Stimulated activated CD4-positive, alpha-beta T cell treated with anti-CD3 and anti-CD28 coated beads, Interleukin-15, amount 100 ng/mL, for 24 hours (primary cell): ENCODE measurements around the gene GPD1.
A peak's percentile ranks its signal among the peaks of the same experiment; 100 is the strongest.
"Not testable (repeated sequence)": the region's sequence is repeated elsewhere in the genome, so short reads cannot be mapped to it uniquely, and the experiment has no call there.

Experiments
- DNase-seq: peaks from one replicate; pipeline ENCODE4 v3.0.0-alpha.2; 2020

Gene GPD1

DNA sequence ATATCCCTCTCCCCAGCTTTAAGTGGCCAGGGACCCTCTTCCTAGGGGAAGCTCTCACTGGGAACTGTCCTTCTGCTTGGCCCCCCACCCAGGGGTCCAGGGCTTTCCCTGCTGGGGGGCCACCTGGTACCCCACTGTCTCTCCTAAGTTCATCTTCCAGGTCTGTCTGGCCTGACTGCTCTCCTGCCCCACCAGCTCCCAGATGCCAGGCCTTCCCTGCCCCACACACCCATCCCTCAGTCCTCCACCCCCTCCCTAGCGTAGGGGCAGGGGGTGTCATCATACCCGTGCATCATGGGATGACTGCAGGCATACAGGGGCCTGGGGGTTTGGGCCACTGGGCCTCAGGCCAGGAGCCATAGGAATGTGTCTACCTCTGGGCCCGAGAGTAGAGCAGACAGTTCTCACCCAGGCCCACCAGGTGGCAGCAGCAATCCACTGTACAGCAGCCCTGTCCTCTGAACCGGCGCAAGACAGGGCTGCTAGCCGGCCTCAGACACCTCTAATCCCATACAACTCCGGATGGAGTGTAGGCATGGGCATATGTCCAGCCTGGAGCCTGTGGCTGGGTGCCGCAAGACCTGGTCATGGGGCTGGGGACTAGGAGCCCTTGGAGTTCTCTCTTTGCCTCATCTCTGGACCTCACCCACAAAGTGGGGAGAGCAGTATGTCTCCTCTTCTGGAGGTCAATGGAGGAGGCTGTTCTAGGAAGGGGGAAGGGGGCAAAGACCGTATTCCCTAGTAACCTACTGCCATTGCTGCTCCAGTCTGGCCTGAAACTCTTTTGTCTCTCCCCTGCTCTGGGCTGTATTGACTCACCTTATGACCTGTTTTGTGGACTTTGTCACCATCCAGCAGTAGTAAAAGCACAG lies 28.6 kb upstream of the GPD1 start:
- peak; percentile 88 for DNase-seq

DNA sequence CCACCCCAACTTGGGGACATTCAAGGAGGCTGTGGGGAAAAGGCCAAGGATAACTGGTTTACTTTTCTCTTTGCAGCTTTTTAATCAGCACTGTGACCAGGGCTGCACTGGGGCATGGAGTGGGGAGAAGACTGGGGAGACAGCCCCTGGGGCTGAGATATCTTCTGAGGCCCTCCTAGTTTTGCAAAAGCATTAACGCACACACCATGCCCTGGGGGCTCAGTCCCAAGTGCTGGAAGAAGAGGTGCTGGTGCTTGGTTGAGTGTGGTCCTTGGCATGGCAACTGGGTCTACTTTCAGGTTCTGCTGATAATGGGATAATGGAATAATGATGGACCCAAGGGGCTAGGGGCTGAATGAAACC lies 28.0 kb upstream of the GPD1 start:
- no peak for DNase-seq

DNA sequence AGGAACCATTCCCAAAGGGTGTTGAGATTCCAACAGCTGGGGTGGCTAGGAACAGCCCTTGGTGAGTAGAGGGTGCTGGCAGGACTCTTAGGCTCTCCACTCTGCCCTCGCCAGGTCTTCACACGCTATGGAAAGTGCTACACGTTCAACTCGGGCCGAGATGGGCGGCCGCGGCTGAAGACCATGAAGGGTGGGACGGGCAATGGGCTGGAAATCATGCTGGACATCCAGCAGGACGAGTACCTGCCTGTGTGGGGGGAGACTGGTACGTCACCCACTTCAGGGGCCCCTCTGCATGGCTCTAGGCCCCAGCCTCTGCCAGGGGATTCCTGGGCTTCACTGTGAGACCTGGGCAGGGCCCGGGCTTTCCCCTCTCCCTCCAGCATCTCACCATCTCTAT lies 26.7 kb upstream of the GPD1 start:
- DNase-seq: no peak

DNA sequence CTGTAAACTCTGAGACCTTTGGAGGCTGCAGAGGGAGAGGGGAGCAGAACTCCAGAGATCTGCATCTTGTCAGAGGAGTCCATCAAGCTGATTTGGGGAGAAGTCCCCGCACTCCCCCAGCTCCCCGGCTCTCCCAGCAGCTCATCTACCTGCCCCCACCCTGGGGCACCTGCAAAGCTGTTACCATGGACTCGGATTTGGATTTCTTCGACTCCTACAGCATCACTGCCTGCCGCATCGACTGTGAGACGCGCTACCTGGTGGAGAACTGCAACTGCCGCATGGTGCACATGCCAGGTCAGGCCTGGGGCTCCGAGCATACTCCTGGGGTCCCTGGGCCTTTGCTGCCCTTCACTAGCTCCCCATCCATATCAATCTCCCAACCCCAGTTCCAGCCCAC lies 25.5 kb upstream of the GPD1 start:
- no peak for DNase-seq

DNA sequence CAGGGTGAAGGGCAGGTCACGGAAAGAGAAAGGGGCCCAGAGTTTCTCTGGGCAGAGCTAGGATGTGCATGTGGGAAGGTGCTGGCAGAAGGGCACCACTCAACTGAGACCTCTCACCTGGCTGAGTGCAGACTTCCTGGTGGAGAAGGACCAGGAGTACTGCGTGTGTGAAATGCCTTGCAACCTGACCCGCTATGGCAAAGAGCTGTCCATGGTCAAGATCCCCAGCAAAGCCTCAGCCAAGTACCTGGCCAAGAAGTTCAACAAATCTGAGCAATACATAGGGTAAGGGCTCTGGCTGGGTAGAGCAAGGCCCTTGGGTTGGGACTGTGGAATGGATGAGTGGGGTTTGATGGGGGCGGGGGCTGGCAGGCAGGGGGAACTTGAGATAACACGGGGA lies 24.0 kb upstream of the GPD1 start:
- no peak for DNase-seq

DNA sequence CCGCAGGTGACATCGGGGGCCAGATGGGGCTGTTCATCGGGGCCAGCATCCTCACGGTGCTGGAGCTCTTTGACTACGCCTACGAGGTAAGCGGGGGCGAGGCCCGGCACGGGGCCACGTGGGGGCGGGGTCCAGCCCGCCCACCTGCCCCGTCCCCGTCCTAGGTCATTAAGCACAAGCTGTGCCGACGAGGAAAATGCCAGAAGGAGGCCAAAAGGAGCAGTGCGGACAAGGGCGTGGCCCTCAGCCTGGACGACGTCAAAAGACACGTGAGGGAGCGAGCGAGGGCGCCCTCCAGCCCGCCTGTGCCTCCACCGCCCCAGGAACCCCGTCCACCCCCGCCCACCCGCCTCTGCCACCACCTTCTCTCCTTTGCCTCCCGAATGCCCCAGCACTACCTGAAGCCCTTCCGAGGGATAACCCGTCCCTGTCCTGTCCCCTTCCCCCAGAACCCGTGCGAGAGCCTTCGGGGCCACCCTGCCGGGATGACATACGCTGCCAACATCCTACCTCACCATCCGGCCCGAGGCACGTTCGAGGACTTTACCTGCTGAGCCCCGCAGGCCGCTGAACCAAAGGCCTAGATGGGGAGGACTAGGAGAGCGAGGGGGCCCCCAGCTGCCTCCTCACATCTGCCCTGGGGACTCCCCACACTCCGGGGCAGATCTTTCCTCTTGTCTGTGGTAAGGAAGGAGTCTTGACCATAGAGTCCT lies 22.6 kb upstream of the GPD1 start:
- DNase-seq: no peak

DNA sequence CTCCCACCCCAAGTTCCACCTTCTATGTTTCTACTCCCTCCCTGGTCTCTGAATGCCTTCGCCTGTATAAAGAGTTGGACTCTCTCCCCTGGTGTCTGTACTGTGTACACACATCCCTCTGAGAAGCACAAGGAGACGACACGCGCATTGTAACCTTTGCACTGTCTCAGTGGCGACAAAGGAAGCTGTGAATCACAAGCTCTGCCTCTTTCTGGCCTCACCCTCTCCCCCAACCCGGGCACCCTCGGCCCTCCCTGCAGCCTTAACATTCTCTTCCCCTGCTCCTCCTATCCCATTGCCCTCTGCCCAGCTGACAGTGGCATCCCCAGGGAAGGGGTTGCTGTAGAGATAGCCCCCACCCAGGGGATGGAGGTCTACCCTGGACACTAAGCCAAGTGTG lies 21.2 kb upstream of the GPD1 start:
- DNase-seq: no peak

DNA sequence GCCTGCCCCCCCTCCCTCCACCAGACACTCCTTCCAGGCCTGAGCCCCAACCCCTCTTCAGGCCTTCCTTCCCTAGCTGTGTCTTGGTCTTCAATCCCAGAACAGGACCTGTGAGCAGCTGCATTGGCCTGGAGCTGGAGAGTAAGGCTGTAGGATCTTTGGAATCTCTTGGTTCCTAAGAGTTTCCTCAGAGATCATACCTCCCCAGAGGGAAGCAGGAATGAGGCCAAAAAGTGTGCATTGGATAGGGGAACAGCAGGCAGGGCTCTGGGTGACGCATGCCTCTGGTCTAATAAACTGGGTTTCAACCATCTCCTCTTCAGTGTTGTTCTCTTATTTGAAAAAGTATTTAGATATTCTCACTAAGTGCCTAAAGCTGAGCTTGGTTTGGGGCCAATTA lies 20.5 kb upstream of the GPD1 start:
- no peak for DNase-seq

DNA sequence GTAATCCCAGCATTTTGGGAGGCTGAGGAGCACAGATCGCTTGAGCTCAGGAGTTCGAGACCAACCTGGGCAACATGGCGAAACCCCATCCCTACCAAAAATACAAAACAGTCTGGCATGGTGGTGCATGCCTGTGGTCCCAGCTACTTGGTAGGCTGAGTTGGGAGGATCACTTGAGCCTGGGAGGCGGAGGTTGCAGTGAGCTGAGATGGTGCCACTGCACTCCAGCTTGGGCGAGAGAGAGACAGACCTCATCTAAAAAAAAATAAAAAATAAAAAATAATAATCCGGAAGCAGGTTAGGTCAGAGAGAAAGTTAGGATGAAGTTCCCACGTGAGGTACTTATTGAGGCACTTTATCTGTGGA lies 19.4 kb upstream of the GPD1 start:
- not testable (repeated sequence) for DNase-seq

DNA sequence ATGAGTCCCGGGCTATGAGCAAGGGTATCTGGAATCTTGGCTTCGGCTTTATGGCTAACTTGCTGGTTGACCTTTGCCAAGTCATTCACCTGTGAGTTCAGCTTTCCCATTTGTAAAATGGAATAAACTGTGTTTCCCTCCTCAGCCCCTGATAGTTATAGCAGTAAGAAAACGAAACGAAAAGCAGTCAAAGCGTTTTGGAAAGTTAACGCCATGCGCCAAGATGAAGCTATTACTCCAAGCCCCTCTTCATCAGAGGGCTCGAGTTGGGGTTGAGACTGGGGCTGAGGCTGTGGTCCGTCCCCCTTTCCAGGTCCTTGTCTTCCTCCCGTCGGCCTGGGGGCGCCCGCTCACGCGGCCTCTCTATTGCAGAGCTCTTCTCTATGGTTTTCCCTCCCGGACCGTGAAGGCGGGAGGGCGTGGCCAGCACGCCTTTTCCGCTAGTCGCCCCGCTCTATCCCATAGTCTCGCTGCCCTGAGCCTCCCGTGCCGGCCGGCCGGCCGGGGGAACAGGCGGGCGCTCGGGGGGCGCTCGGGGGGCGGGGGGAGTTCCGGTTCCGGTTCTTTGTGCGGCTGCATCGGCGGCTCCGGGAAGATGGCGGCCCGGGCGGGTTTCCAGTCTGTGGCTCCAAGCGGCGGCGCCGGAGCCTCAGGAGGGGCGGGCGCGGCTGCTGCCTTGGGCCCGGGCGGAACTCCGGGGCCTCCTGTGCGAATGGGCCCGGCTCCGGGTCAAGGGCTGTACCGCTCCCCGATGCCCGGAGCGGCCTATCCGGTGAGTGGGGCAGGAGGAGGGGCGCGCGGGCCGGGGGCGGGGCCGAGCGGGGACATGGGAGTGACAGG lies 18.8 kb upstream of the GPD1 start, which contains the start of gene SMARCD1:
Gene SMARCD1 (plus strand): TSS at position 568 of the 840 bp plus-strand sequence. CDS start 28 bp downstream, at position 596.
- peak; percentile 92 for DNase-seq

DNA sequence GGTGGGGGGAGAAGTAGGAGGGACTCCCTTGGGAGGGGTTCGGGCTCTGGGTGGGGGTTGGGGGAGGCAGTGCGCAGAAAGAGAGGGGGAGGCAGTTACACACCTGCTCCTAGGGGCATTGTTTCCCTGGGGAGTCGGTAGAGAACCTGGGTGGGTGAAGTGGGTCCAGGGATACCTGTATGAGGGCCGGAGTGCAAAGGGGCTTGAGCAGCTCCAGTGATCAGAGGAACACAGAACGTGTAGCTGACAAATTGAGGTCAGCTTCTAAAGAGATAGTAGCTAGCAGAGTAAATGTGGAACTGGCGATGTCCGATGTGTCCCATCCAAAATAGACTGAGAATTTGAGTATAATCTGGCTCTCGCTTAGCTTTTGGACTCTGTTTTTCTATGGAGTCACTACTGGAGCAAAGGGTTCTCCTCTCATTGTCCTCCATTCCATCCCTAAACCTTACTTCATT lies 18.2 kb upstream of the GPD1 start:
- DNase-seq: no peak

DNA sequence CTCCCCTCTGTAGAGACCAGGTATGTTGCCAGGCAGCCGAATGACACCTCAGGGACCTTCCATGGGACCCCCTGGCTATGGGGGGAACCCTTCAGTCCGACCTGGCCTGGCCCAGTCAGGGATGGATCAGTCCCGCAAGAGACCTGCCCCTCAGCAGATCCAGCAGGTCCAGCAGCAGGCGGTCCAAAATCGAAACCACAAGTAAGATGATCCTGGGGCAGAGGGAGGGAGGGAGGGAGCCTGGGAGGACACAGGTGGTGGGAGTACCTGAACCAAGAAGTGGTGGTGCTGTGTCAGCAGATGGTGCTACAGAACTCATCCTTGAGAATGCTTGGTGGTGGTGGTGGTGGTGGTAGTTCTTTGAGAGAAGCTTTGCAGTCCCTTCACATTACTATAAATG lies 17.7 kb upstream of the GPD1 start:
- DNase-seq: no peak

DNA sequence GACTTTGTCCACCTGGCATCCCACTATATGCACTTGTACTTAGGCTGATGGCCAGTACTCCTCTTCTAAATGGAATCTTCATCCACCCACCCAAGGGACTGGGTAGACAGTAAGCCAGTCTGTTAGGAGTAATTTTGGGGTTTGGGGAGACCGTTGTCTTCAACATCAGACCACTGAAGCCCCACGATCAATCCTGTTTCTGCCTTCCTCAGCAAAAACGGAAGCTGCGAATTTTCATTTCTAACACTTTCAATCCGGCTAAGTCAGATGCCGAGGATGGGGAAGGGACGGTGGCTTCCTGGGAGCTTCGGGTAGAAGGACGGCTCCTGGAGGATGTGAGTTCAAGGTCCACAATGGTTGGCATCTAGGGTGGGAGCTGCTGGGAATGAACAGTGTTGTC lies 16.7 kb upstream of the GPD1 start:
- DNase-seq: no peak

DNA sequence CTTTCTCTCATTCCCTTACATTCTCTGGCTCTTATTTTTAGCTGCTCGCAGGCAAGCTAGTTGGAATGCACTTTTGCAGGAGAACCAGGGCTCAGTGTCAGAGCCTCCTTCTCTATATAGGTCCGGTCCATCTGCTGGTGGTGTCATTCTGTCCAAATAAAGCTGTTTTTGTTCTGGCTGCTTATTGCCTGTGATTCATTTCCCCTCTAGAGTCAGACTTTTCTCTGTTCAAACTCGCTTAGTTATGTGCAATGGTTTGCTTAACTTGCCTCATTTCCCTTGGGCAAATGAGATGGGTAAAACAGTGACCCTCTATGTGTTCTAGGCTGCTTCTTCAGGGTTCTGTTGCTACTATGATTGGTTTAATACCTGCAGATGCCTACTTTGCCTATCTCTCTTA lies 15.8 kb upstream of the GPD1 start:
- DNase-seq: no peak

DNA sequence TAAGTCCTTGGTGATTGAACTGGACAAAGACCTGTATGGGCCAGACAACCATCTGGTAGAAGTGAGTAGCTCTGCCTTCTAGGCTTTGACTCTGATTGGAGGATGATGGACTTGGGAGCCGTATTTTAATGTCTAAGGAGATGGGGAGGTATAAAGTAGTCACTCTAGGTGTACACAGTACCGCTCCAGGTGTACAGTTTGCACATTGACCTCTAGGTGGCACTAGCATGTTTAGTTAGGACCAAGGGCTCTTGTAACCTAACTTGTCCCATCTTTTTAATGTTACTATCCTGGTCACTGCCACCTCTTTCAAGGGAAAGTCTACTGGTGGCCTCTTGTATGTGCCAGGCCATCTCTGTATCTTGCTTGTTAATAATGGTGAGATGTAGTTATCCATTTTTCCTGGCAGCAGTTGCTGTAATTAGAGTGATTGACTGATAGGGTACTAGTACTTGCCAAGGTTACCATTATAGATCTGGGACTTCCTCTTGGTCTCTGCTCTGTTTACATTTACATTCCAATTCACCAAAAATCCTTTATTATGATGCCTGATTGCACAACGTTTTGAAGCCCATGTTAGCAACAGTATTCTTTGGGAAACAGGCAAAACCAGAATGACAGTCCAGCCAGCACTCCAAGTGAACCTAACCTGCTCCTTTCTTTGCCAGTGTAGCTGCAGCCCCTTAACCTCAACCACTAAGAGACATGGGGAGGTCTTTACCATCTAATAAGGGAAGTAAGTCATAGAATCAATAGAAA lies 15.1 kb upstream of the GPD1 start:
- DNase-seq: peak; percentile 72

DNA sequence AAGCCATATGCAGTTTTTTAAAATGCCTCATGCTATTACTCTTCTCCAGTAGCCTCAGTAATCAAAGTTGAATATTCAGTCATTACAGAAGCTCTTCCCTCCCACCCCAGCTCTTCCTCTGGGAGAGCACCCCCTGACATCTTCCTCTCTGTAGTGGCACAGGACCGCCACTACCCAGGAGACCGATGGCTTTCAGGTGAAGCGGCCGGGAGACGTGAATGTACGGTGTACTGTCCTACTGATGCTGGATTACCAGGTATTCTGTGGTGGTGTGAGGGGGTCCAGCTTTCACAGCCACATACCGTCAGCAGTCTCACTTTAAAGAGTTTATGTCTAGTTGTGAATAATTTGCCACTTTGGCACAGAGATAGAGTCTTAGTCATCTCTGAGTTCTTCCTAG lies 14.1 kb upstream of the GPD1 start:
- DNase-seq: no peak

DNA sequence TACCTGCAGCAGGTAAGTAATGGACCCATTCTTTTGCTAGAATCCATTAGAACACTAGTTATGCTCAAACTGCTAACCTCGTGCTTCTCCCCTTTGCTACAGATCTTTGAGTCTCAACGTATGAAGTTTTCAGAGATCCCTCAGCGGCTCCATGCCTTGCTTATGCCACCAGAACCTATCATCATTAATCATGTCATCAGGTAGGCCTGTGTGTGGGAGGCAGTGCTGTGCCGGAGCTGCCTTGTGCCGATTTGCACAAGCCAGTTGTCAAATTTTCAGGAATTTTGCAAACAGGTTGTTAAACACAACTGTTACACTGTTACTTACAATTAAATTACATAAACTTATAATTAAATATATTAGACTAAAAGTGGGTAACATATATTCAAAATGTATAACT lies 13.4 kb upstream of the GPD1 start:
- DNase-seq: no peak

DNA sequence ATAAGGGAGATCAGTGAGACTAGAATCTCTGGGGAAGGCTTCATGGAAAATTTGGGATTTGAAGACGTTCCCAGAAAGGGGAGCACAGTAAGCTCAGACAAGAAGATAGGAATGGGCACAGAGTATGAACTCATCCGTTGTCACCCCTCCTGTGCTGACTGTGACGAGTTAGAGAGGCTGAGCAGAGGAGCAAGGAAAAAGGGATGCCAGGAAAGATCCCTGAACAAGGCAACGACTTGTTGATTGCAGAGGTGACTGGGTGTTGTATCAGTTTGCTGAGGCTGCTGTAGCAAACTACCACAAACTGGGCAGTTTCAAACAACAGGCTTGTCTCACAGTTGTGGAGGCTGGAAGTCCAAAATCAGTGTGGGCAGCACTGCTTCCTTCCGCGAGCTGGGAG lies 5.9 kb upstream of the GPD1 start:
- no peak for DNase-seq

DNA sequence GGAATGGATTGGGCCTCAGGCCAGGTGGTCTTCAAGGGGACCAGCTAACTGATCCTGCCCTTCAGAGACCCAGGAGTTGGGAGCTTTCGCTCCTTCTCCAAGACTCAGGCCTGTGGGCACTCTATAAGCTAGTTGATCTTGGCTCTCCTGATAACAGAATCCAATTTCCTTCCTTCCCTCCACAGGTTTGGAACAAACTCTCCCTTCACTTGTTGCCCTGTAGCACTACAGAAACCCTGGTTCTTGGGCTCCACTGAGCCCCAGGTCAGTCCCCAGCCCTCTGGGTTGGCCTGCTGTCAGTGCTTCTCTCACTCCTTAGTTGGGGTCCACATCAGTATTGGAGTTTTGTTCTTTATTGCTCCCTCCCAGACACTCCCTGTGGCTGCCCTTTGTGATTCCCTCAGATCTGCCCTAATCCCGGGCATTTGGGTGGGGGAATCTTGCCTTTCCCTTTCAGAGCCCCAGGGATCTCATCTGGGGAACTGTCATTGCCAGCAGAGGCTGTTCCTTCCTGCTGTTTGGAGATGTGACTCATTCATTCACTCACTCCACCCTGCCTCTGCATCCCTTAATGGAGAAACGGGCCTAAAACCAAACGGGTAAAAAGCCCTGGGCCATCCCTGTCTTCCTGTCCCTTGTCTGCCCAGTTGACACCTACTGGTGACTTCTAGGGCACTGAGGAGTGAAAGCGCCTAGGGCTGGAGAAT lies 4.4 kb upstream of the GPD1 start:
- DNase-seq: no peak

DNA sequence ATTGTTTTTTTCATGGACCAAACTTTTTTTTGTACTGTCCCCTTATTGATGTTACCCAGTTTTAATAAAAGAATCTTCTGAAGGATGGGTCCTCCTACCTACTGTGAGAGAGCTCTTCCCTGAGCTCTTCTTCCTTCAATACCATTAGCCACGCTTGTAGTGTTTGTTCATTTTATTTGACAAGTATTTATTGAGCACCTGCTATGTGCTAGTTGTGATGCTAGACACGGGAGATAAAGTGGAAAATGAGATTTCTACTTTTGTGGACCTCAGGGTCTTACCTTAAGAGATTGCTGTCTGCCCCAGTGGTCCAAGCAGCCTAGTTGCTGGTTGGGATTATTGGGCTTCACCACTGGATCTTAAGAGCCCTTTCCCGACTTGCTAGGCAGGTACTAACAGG lies 3.2 kb upstream of the GPD1 start:
- no peak for DNase-seq

DNA sequence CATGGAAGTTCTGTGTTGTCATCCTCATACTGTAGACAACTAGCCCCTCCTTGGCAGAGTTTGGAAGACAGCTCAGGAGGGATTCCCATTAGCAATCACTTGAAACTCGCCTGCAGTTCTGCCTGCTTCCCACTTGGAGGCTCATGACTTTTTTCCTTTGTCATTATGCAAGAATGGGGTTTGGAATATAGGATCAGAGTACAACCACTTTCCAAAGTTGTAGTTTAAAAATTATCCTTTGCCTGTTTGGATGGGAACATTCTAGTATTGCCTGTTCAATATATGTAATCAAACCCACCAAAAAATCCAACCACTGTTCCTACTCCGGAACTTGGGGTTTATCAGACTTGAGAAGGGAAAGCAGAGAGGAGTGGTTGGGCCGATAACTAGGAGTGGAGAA lies 2.1 kb upstream of the GPD1 start:
- no peak for DNase-seq

DNA sequence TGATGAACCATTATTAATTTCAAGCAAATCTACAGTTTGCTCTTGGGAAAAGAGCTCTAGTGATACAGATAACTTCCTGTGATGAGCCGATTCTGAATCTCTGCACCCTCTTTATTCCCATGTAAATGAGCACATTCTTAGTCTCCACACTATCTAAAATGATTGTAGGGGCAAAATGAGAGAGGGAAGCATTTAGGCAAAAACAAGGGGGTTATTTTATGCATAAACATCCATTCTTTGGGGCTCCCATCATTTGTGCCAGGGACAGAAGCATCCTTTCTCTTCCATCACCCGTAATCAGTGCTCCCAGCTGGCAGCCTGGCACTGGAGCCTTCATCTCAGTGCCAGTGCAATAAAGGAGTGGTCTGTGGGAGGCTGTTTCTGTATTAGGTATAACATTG lies 1.7 kb upstream of the GPD1 start:
- no peak for DNase-seq
